Middle frontal gyrus (tissue), 1 donor: ENCODE data around the gene PPP2R3B.

Experiments used
- DNase-seq: peaks from one replicate; pipeline ENCODE4 v3.0.0-alpha.2; 2015; ENCODE audit warnings: low spot score; ENCODE audit errors: extremely low spot score

PPP2R3B gene

DNA sequence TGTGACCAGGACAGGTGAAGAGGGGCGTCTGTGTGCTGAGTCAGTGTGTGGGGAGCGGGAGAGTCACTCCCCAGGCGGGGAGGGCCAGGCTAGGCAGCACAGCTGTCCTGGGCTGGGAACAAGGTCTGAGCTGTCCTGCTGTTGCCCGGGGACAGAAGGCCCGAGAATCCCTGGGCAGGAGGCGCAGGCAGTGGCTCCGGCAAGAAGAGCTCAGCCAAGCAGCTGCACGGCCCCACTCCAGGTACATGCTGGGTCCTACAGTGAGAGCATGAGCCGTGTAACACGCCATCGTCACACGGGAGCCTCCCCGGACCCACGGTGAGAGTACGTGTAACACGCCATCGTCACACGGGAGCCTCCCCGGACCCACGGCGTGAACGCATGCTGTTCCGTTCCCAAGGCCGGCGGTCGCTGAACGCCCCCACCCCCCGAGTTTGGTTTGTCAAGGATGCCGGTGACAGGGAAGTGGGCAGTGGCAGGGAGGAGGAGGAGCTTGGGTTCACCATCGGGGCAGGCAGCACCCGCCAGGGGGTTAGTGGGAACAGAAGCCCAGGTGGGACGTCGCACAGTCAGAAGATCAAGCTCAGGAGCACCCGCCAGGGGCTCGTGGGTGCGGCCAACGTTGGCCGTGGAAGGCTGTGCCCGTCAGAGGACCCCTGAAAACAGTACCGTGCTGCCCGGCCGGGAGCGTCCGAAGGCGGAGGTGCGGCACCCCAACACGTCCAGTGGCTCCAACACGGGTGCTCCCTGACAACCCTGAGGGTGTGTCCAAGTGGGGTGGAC, 15.6 kb downstream of the PPP2R3B start:
- DNase-seq: no peak

DNA sequence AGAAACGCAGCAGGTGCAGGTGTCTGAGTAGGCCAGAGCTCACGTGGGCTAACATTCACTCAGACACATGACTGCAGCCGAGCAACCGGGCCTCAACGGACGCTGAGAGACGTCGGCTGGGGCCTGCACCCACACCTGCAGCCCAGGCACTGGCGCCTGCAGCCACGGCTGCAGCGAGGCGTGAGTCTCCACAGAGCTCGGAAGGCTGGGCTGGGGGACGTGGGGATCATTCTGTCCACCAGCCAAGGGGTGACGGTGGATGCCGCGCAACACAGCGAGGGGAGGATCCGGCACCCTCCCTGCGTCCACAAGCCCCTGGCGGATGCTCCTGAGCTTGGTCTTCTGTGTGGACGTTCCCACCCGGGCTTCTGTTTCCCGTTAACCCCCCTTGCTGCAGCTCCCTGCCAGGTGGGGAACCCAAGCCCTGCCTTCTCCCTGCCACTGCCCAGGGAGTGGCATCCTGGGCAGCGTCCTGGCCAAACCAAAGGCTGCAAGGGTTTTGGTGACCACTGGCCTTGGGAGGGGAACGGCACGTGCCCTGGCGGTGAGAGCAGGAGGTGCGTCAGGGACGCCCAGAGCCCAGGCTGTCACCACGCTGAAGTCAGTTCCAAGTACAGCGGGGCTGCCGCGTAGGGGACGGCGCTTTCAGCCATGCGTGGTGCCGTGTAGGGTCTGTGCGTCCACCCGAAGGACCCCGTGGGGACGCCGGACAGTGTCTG, 16.3 kb downstream of the PPP2R3B start:
- DNase-seq: no peak

DNA sequence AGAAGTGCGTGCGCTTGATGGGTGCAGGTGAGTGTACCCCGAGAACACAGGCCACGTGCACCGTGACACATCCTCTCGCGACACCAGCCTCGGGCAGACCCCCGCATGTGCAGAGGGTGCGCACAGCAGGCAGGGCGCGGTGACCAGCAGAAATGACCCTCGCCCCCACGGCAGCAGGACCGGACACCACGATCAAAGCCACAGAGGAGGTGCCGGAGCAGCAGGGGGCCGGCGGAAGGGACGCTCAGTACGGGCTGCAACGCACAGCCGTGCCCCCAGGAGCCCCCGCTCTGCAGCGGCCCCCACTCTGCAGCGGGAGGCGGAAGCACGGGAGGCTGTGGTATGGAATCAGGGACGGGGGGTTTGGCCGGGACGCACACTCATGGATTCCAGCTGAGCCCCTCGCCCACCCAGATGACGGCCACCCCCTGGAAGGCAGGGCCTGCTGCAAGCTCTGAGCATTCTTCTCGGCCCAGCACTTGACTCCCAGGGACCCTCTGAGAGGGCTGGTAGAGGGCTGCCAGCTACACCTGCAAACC, 17.1 kb downstream of the PPP2R3B start:
- DNase-seq: no peak

DNA sequence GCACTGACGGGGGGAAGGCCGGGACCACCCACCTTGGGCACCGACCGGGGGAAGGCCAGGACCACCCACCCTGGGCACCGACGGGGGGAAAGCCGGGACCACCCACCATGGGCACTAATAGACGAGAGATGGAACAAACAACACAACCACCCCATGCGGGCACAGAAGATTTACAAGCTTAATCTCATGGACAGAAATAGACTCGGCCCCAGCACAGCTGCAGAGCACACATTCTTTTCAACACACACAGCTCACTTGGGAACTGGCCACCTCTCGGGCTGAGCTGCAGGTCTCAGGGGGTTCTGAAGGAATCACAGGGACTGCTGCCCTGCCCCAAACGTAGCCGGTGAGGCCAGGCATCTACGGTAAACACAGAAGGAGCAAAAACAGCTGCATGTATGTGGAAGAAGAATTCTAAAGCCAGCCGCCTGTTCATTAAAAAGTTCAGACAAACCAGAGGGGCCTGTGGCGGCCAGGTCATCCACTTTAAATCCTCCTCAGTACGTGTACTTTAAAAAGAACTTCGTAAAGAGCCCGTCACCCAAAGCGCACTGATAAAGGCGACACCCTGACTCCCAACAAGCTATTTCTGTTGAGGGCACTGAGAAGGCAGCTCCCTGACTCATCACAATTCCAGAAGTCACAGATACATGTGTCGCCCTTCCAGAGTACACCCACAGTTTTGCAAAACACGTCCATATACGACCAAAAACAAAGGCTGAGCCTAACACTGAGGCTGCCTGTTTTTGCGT, 17.7 kb downstream of the PPP2R3B start:
- DNase-seq: no peak

DNA sequence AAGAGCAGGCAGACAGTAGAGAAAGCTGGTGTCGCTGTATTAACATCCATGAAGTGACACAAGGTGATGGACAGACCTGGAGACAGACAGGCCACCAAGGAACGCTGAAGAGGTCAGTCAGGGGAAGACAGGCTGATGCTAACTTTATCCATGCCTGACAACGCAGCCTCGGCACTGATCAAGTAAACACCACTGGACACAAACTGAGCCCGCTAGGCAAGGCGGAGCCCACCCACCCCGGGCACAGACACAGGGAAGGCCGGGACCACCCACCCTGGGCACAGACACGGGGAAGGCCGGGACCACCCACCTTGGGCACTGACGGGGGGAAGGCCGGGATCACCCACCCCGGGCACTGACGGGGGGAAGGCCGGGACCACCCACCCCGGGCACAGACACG, 18.8 kb downstream of the PPP2R3B start:
- no peak for DNase-seq

DNA sequence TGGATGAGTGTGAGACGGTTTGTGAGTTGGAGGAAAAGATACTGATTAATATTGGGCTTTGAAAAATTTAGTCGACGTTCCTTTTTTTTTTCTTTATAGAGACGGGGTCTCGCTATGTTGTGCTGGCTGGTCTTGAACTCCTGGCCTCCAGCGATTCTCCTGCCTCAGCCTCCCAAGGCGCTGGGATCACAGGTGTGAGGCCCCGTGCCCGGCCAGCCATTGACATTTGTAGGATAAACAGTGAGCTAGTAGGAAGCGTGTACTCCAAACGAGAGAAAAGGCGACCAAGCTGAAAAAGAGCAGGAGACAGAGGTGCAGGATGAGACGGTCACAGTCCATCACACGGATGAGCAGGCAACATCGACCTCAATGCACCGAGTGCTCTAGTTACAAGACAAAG, 19.4 kb downstream of the PPP2R3B start:
- DNase-seq: no peak

DNA sequence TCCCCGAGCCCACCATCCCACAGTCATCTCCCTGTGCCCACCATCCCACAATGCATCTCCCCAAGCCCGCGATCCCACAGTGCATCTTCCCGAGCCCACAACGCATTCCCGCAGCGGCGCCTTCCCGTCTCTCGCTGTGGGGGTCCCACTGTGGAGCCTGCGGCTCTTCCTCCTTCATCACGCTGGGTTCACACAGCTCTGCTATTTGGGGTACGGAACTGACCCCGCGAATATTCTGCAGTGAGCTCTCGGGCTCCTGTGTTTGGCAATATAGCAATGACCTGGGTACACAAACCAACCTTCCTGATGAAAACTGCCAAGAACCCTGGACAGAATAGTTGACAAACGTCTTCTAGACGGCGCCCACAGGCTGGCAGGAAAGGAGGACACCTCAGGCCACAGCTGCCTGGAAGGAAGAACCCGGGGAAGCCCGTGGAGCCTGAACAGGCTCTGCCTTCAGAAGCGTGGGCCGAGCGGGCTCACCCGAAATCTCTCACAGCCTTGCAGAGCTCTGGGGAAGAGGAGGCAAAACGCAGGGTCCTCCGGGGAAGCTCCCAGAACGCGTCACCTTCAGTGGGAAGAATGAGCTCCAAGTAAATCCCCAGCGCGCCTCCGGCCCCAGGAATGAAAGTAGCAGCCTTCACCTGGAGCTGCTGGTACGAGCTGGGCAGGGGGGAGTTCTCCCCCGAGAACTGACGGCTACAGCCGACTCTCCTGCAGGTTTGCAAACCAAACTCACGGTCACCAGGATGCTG, 22.9 kb downstream of the PPP2R3B start:
- no peak for DNase-seq

DNA sequence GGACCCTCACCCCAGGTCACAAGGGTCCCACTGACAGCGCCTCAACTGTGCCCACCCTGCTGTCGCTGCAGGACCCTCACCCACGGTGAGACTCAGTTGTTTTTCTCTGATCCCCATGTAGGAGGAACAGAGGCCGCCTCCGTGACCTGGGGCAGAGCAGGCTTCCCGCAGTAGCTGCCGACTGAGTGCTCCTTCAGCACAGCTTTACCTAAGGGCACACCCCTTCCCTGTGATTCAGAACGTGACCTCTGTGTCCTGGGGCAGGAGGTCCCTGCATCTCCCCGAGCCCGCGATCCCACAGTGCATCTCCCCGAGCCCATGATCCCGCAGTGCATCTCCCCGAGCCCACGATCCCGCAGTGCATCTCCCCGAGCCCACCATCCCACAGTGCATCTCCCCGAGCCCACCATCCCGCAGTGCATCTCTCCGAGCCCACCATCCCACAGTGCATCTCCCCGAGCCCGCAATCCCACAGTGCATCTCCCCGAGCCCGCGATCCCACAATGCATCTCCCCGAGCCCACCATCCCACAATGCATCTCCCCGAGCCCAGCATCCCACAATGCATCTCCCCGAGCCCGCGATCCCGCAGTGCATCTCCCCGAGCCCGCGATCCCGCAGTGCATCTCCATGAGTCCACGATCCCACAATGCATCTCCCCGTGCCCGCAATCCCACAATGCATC, 23.6 kb downstream of the PPP2R3B start:
- no peak for DNase-seq

DNA sequence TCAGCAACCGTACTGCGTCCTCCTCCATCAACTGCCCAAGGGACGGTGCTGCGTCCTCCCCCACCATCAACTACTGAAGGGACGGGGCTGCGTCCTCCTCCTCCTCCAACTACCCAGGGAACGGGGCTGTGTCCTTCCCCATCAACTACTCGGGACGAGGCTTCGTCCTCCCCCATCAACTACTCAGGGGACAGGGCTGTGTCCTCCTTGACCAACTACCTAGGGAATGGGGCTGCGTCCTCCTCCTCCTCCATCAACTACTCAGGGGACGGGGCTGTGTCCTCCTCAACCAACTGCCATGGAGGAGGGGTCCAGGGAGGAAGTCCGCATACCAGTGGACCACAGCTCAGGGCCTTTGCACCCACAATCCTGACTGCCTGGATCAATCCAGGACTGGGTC, 24.4 kb downstream of the PPP2R3B start:
- no peak for DNase-seq

DNA sequence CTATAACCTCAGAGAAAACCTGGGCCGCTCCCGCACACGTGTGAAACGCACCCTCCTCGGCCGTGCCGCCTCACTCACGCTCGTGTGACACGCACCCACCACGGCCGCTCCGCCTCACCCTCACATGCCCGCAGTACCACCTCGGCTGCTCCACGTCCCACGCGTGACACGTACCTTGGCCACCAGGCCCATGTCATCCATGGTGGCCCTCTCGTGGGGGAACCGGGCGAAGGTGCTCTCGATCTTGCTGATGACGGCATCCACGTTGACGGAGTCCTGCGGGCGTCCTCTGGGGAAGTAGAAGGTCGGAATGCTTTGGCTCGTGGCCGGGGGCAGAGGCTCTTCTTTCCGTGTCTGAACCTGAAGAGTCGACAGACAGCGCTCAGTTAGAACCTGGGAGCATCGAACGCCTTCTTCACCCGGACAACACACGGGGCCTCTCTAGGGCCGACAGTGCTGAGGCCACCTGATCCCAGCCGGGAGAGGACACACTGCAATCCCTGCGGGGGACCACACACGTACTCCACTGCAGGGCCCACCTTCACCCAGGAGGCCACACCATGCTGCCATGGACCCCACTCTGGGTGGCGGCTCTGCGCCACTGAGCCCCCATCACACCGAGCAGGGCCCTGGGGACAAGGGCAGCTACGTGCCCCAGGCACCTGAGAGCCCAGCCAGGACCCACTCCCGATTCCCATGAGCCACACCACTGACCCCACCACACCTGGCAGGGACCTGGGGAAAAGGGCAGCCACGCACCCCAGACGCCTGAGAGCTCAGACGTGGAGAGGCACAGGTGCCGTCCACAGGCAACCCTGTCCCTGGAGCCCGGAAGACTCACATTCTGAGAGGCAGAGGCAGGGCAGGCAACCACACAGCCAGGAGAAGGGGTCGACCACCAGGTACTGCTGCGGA, 25.2 kb downstream of the PPP2R3B start:
- DNase-seq: no peak

DNA sequence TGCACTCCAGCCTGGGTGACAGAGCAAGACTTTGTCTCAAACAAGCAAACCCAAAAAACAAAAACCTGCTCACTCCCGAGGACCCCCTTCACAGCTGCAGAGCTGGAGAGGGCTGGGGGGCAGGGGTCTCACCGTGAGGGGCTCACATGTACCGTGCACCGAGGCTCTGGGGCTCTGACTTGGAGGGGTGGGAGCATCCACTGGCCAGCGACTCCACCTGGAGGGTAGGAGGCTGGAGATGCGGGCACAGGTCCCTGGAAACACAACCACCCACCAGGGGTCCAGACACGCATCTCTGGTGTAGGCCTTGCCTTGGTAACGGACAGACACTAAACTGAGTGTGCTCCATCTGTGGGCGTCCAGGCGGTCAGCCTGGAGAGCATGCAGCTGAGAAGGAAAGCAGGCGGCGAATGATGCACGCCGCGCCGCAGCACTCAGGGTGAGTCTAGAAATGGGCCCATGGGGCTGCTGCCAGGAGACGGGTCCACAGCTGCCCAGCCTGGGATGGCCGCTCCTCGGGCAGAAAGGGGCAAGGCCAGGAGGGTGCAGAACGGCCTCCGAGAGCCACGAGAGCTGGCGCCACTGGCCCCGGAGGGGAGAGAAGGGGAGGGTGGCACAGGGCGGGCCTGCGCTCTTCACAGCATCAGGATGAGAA, 26.1 kb downstream of the PPP2R3B start:
- DNase-seq: no peak

DNA sequence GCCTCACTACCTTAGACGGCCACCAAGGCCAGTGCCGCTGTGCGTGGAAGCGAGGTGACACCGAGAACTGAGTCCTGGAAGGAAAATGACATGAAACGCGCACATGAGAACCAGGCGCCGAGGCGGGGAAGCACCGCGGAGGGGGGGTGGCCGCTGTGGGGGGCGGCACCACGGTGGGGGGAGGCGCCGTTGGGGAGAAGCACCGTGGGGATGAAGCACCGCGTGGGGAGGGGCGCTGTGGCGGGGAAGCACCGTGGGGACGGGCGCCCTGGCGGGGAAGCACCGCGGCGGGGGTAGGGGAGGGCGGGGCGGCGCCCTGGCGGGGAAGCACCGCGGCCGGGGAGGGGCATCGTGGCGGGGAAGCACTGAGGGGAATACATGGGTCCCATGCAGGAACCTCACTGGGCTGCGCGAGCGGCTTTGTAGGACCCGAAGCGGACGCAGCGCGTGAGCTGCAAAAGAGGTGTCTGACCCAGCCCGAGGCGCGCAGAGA, 28.0 kb downstream of the PPP2R3B start:
- no peak for DNase-seq

DNA sequence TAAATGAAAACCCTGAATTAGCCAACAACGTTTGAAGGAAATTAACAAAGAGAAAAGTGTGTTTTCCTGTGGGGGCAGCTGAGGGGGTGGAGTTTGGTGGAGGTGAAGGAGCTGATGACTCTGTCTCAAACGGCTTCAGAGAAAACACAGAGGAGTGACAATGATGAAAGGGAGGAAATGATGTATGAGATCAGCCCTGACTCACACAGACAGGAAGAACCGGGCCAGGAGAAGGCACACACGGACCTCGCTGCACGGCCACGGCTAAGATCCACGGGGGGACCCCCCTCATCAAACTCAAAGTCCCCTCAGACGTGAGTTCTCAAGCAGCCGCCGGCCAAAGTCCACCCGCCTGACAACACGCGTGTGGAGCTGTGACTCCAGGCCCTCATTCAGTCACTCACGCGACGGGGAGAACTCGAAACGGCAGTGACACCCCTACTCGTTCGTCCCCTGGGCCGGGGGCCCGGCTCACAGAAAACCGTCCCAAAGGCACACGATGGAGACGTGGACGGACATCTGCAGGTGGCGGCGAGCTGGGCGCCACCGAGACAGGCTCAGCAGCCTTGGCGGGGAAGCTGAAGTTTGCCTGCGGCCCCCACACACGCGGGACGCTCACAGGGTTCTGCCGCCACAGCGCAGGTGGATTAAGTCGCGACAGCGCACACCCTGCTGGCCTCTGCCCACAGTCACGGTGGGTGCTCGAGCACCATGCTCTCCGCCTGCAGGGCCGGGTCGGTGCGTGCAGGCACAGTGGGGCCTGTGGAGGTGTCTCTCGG, 28.8 kb downstream of the PPP2R3B start:
- no peak for DNase-seq

DNA sequence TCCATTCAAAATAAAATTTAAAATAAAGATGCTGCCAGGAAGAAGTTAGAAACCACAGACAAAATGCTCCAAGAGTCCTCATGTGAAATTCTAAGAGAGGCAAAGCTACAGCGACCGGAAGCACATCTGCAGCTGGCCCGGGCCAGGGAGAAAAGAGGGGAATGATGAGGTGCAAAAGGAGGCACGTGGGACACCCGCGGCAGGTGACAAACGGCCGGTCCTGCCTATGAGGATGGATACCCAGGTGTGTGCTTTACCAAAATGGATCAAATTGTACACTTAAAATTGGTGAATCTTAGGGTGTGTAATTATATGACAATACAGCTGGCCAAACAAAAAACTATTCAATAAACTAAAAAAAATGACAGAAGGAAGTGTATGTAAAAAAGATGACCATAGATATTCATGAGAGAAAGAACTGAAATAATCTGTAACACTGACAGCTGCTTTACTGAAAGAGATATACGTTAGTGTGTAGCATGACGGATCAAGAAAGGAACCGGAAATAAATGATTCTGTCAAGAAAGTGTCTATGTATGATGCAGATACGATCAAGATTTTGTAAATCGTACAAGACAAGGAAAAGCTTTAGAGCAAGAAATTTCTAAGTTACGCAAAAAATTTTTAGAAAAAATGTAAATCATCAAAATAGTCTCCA, 29.5 kb downstream of the PPP2R3B start:
- no peak for DNase-seq

DNA sequence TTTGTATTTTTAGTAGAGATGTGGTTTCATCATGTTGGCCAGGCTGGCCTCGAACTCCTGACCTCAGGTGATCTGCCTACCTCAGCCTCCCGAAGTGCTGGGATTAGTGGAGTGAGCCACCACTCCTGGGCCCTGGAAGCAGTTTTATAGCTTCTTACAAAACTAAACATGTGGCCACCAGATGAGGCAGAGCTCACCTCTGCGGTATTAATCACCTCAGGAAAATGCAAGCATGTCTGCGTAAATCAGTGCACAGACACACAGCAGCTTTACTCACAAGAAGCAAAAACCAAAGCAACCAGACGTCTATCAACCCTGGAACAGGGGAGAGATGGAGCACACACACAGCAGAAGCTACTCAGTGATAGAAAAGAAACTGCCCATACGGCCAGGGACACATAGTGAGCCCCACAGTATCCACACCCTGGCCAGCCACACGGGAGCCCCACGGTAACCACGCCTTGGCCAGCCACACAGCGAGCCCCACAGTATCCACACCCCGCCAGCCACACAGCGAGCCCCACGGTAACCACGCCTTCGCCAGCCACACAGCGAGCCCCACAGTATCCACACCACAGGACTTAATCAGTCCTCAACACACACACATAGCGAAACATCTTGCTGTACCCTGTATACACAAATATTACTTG, 30.2 kb downstream of the PPP2R3B start:
- no peak for DNase-seq

DNA sequence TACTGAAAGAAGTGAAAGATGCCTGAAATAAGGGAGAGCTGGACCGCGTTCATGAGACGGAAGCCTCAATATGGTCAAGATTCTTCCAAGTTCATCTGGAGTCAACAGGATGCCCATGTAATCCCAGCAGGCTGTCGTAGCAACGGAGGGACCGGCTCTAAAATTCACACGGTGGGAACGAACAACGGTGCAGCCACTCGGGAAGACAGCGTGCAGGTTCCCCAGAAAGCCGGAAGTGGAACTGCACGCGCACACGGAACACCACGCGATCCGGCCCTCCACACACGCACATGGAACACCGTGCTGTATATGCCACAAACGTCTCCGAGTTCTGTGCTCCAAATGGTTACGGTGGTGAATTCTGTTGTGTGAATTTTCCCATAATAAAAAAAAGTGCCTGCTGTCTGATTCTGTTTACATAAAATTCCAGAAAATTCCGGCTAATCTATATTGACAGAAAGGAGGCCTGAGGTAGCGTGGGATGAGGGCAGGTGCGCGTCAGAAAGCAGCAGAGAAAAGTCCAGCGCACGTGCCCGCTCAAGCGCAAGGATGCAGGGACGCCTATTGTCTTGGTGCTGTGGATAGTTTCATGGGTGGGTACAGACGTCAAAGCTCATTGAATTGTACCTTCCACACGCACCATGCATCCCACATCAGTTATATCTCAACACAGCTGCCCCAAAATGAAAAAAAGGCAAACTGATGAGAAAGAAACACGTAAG, 31.2 kb downstream of the PPP2R3B start:
- no peak for DNase-seq
